ENCODE data around the gene ZBTB43. TPM values are rescaled to one million over a fixed set of nuclear protein-coding genes. Genes with fewer than 3 reads are reported as not detected.

Gene ZBTB43
- total RNA-seq, 1 experiment from 2014 or later = 6.4 TPM

- H2AFZ ChIP-seq (ENCODE audit: low read length) = peak within 1 kb of the TSS; percentile 71
- no peaks in the 10 kb centered on the region for H3K27me3 ChIP-seq (ENCODE audit: low read length)
- H3K36me3 ChIP-seq (ENCODE audit: insufficient read depth, low read length) = no peaks in the 10 kb centered on the region; the same call in 1 of the 2 replicates
- H3K9me3 ChIP-seq (ENCODE audit: low read length) = no peaks in the 10 kb centered on the region
- no peaks in the 10 kb centered on the region for H4K20me1 ChIP-seq (ENCODE audit: insufficient read depth, low read depth, low read length)
- H3K9ac ChIP-seq (ENCODE audit: low read length) = peak within 1 kb of the TSS; percentile 80
- H3K4me3 ChIP-seq (ENCODE audit: low read length) = peak within 1 kb of the TSS; percentile 86
- peaks cover 34% of the 10 kb centered on the region for H3K4me1 ChIP-seq (ENCODE audit: low read length)
- DNase-seq = peak; percentile 87
- H3K79me2 ChIP-seq (ENCODE audit: low read length) = peaks cover 29% of the 10 kb centered on the region
- H3K27ac ChIP-seq (ENCODE audit: low read length) = no peak within 1 kb of the TSS
- peak within 1 kb of the TSS; percentile 83 for H3K4me2 ChIP-seq (ENCODE audit: low read depth, low read length, poor library complexity, severe bottlenecking)
- H3K9me2 ChIP-seq (replicated peaks; ENCODE audit: insufficient read depth, low read length) = no peaks in the 10 kb centered on the region
These were observed 55.4 kb downstream of the ZBTB43 start, which contains the start of gene ZBTB34 for GRCh38 chr9:126860077-126860756. TSS of gene ZBTB34 (plus strand) at chr9:126860639. CDS start at chr9:126879400, 18,761 bp downstream.

- Histone ChIP-seq H3K9me2 (replicated peaks; ENCODE audit: insufficient read depth, low read length) (no peaks in the 10 kb centered on the region), H3K27me3 (ENCODE audit: low read length) (no peaks in the 10 kb centered on the region), H2AFZ (ENCODE audit: low read length) (0 out of 2 replicates have a peak overlapping the region, but pooled peaks have one; percentile 49), H3K4me1 (ENCODE audit: low read length) (peaks cover 34% of the 10 kb centered on the region), H3K4me2 (ENCODE audit: low read depth, low read length, poor library complexity, severe bottlenecking) (peak overlapping the region; percentile 81), H3K9me3 (ENCODE audit: low read length) (no peaks in the 10 kb centered on the region), H3K36me3 (ENCODE audit: insufficient read depth, low read length) (no peaks in the 10 kb centered on the region; the same call in 1 of the 2 replicates), H4K20me1 (ENCODE audit: insufficient read depth, low read depth, low read length) (no peaks in the 10 kb centered on the region), H3K4me3 (ENCODE audit: low read length) (peak overlapping the region; percentile 86), H3K79me2 (ENCODE audit: low read length) (peaks cover 29% of the 10 kb centered on the region), H3K9ac (ENCODE audit: low read length) (peak overlapping the region; percentile 78), H3K27ac (ENCODE audit: low read length) (no peak overlapping the region)
- peak; percentile 45 for DNase-seq
These were observed 56.1 kb downstream of the ZBTB43 start for GRCh38 chr9:126860757-126861466.

- Histone ChIP-seq H3K27ac (ENCODE audit: low read length) (no peak overlapping the region), H3K9me2 (replicated peaks; ENCODE audit: insufficient read depth, low read length) (no peaks in the 10 kb centered on the region), H3K9me3 (ENCODE audit: low read length) (no peaks in the 10 kb centered on the region), H3K36me3 (ENCODE audit: insufficient read depth, low read length) (peaks cover 1% of the 10 kb centered on the region; the same call in 1 of the 2 replicates), H4K20me1 (ENCODE audit: insufficient read depth, low read depth, low read length) (no peaks in the 10 kb centered on the region), H3K9ac (ENCODE audit: low read length) (peak overlapping the region; percentile 78), H2AFZ (ENCODE audit: low read length) (no peak overlapping the region), H3K4me1 (ENCODE audit: low read length) (peaks cover 34% of the 10 kb centered on the region), H3K4me2 (ENCODE audit: low read depth, low read length, poor library complexity, severe bottlenecking) (peak overlapping the region; percentile 81), H3K79me2 (ENCODE audit: low read length) (peaks cover 29% of the 10 kb centered on the region), H3K27me3 (ENCODE audit: low read length) (no peaks in the 10 kb centered on the region), H3K4me3 (ENCODE audit: low read length) (peak overlapping the region; percentile 86)
- DNase-seq = peak; percentile 48
These were observed 56.9 kb downstream of the ZBTB43 start for GRCh38 chr9:126861707-126862103.

- Histone ChIP-seq H3K9ac (ENCODE audit: low read length) (peak overlapping the region; percentile 78), H3K27ac (ENCODE audit: low read length) (no peak overlapping the region), H2AFZ (ENCODE audit: low read length) (no peak overlapping the region), H3K79me2 (ENCODE audit: low read length) (peaks cover 31% of the 10 kb centered on the region), H3K9me3 (ENCODE audit: low read length) (no peaks in the 10 kb centered on the region), H4K20me1 (ENCODE audit: insufficient read depth, low read depth, low read length) (no peaks in the 10 kb centered on the region), H3K4me1 (ENCODE audit: low read length) (peaks cover 34% of the 10 kb centered on the region), H3K27me3 (ENCODE audit: low read length) (no peaks in the 10 kb centered on the region), H3K4me3 (ENCODE audit: low read length) (peak overlapping the region; percentile 86), H3K36me3 (ENCODE audit: insufficient read depth, low read length) (peaks cover 3% of the 10 kb centered on the region; the same call in 1 of the 2 replicates), H3K4me2 (ENCODE audit: low read depth, low read length, poor library complexity, severe bottlenecking) (peak overlapping the region; percentile 81), H3K9me2 (replicated peaks; ENCODE audit: insufficient read depth, low read length) (no peaks in the 10 kb centered on the region)
- DNase-seq = peak; percentile 50
These were observed 57.4 kb downstream of the ZBTB43 start for GRCh38 chr9:126862104-126862761.

- DNase-seq = no peak
- no peaks in the 10 kb centered on the region for H4K20me1 ChIP-seq (ENCODE audit: insufficient read depth, low read depth, low read length)
- no peaks in the 10 kb centered on the region for H3K9me2 ChIP-seq (replicated peaks; ENCODE audit: insufficient read depth, low read length)
- no peak overlapping the region for H3K4me3 ChIP-seq (ENCODE audit: low read length)
- H3K9me3 ChIP-seq (ENCODE audit: low read length) = no peaks in the 10 kb centered on the region
- H3K4me1 ChIP-seq (ENCODE audit: low read length) = peaks cover 31% of the 10 kb centered on the region
- H3K9ac ChIP-seq (ENCODE audit: low read length) = no peak overlapping the region
- no peak overlapping the region for H3K27ac ChIP-seq (ENCODE audit: low read length)
- H3K36me3 ChIP-seq (ENCODE audit: insufficient read depth, low read length) = peaks cover 3% of the 10 kb centered on the region; the same call in 1 of the 2 replicates
- H3K4me2 ChIP-seq (ENCODE audit: low read depth, low read length, poor library complexity, severe bottlenecking) = no peak overlapping the region
- H3K27me3 ChIP-seq (ENCODE audit: low read length) = no peaks in the 10 kb centered on the region
- H2AFZ ChIP-seq (ENCODE audit: low read length) = no peak overlapping the region
- peaks cover 42% of the 10 kb centered on the region for H3K79me2 ChIP-seq (ENCODE audit: low read length)
These were observed 59.9 kb downstream of the ZBTB43 start for GRCh38 chr9:126864771-126865170.

GRCh38 chr9:126869368-126869767 lies 64.5 kb downstream of the ZBTB43 start:
- Histone ChIP-seq H3K27ac (ENCODE audit: low read length) (no peak overlapping the region), H3K4me2 (ENCODE audit: low read depth, low read length, poor library complexity, severe bottlenecking) (no peak overlapping the region), H3K9me2 (replicated peaks; ENCODE audit: insufficient read depth, low read length) (no peaks in the 10 kb centered on the region), H3K79me2 (ENCODE audit: low read length) (peaks cover 14% of the 10 kb centered on the region), H2AFZ (ENCODE audit: low read length) (no peak overlapping the region), H3K36me3 (ENCODE audit: insufficient read depth, low read length) (0 out of 2 replicates have a peak, but pooled peaks cover 3% of the 10 kb centered on the region), H4K20me1 (ENCODE audit: insufficient read depth, low read depth, low read length) (0 out of 2 replicates have a peak, but pooled peaks cover under 1% of the 10 kb centered on the region), H3K9me3 (ENCODE audit: low read length) (no peaks in the 10 kb centered on the region), H3K9ac (ENCODE audit: low read length) (no peak overlapping the region), H3K4me1 (ENCODE audit: low read length) (peaks cover 2% of the 10 kb centered on the region), H3K4me3 (ENCODE audit: low read length) (no peak overlapping the region), H3K27me3 (ENCODE audit: low read length) (no peaks in the 10 kb centered on the region)
- DNase-seq = no peak

- Histone ChIP-seq H3K27ac (ENCODE audit: low read length) (no peak overlapping the region), H4K20me1 (ENCODE audit: insufficient read depth, low read depth, low read length) (0 out of 2 replicates have a peak, but pooled peaks cover 6% of the 10 kb centered on the region), H3K4me3 (ENCODE audit: low read length) (no peak overlapping the region), H3K27me3 (ENCODE audit: low read length) (no peaks in the 10 kb centered on the region), H3K9ac (ENCODE audit: low read length) (no peak overlapping the region), H3K79me2 (ENCODE audit: low read length) (peaks cover 34% of the 10 kb centered on the region), H3K4me1 (ENCODE audit: low read length) (peaks cover 13% of the 10 kb centered on the region), H3K9me2 (replicated peaks; ENCODE audit: insufficient read depth, low read length) (no peaks in the 10 kb centered on the region), H3K36me3 (ENCODE audit: insufficient read depth, low read length) (no peaks in the 10 kb centered on the region), H2AFZ (ENCODE audit: low read length) (no peak overlapping the region), H3K4me2 (ENCODE audit: low read depth, low read length, poor library complexity, severe bottlenecking) (no peak overlapping the region), H3K9me3 (ENCODE audit: low read length) (no peaks in the 10 kb centered on the region)
- DNase-seq = no peak
These were observed 67.7 kb downstream of the ZBTB43 start for GRCh38 chr9:126872516-126872915.

All from Karpas-422 (cell line).